Upper lobe of left lung (tissue), 6 donors: Measurements from ENCODE around the gene SLC8A2. TPM values are rescaled to one million over a fixed set of nuclear protein-coding genes. Genes with fewer than 3 reads are reported as not detected.
A peak's percentile ranks its signal among the peaks of the same experiment; 100 is the strongest.

Experiments used
- ATAC-seq, 2 donors: fragments of 200-7000 bp; cut with Tn5 transposase; one replicate each; pipeline ENCODE4 v1.9.1; 2022; ENCODE audit warnings: mild to moderate bottlenecking in 2 of 2, moderate library complexity in 2 of 2; ENCODE audit not compliant: low FRiP score in 2 of 2
- DNase-seq, 2 donors: peaks; one replicate each; pipeline ENCODE4 v3.0.0-alpha.2; 2019 to 2020
- H3K27ac ChIP-seq, 4 donors: fragments of 200-600 bp; sonication (generic); one replicate each; pipeline ENCODE4 v1.5.1; 2016 to 2019
- H3K27me3 ChIP-seq, 4 donors: fragments of 200-600 bp; sonication (generic); one replicate each; pipeline ENCODE4 v1.5.1; 2017 to 2019
- H3K36me3 ChIP-seq, 4 donors: fragments of 200-600 bp; sonication (generic); one replicate each; pipeline ENCODE4 v1.5.1; 2016 to 2019
- H3K4me1 ChIP-seq, 4 donors: fragments of 200-600 bp; sonication (generic); one replicate each; pipeline ENCODE4 v1.5.1; 2018 to 2019
- H3K4me3 ChIP-seq, 4 donors: fragments of 200-600 bp; sonication (generic); one replicate each; pipeline ENCODE4 v1.5.1; 2017 to 2019; ENCODE audit warnings: mild to moderate bottlenecking in 2 of 4, moderate library complexity in 1 of 4
- H3K9me3 ChIP-seq, 4 donors: fragments of 200-600 bp; sonication (generic); one replicate each; pipeline ENCODE4 v1.5.1; 2018 to 2019
- CTCF ChIP-seq, 6 experiments: fragments of 450-650 bp in 4 of 6; fragments of 200-600 bp in 2 of 6; sonication (generic) in 2 of 6; IDR thresholded peaks; one replicate each; pipeline ENCODE4 v1.5.1; 2016 to 2019; ENCODE audit warnings: antibody characterized with exemption in 6 of 6
- EP300 ChIP-seq, 4 donors: sonication (generic); formaldehyde crosslinking; IDR thresholded peaks; one replicate each; pipeline ENCODE4 v1.5.1; 2017; ENCODE audit warnings: antibody characterized with exemption in 4 of 4, control low read depth in 2 of 4
- POLR2A ChIP-seq, 4 donors: fragments of 450-650 bp; IDR thresholded peaks; one replicate each; pipeline ENCODE4 v1.5.1; 2016 to 2017; ENCODE audit warnings: antibody characterized with exemption in 4 of 4, mild to moderate bottlenecking in 2 of 4
- POLR2AphosphoS5 ChIP-seq, 2 donors: sonication (generic); formaldehyde crosslinking; IDR thresholded peaks; one replicate each; pipeline ENCODE4 v1.5.1; 2017; ENCODE audit warnings: antibody characterized with exemption in 2 of 2
- WGBS, 2 donors: methylation state at CpG; one replicate each; pipeline ENCODE4 v1.1.5; 2017 to 2018; 5-methylcytosine and 5-hydroxymethylcytosine counted together
- total RNA-seq, 6 donors: library from RNA; depleted of rRNA in 4 of 6; stranded (reverse); fragments of >200 nt in 4 of 6; gene quantifications; one replicate each; pipeline versions ENCODE4 v1.1.0 to v1.2.1, GENCODE V29; 2016 to 2021
- donor health status: DM: no; HTN: no; CAD: no; lungs with moderate emphysema.
- donor health status: DM: no; HTN: yes; CAD: no; lungs with severe emphysema.

Gene SLC8A2
- total RNA-seq, 6 donors from 2014 or later = 0.11 to 0.64 (median 0.15) TPM; not detected in 3

GRCh38 chr19:47445937-47446402 is 25.7 kb downstream of the SLC8A2 start:
- DNase-seq (peak; percentile 42 to 84), ATAC-seq (peak; percentile 49 to 56)
- 4% methylated on average over 19 to 21 of the region's 22 CpGs for WGBS, 2 donors
- Histone ChIP-seq H3K27me3 (peaks cover 0 to 54% (median 30%) of the 10 kb centered on the region in 4 donors), H3K36me3 (no peaks in the 10 kb centered on the region), H3K4me1 (peaks cover 9 to 42% (median 29%) of the 10 kb centered on the region in 4 donors), H3K4me3 (no peak overlapping the region), H3K27ac (no peak overlapping the region), H3K9me3 (peaks cover 0 to 6% (median 0%) of the 10 kb centered on the region in 4 donors)
- TF ChIP-seq POLR2A (IDR thresholded peaks at IDR 0.05) (no peak), CTCF (IDR thresholded peaks at IDR 0.05) (no peak), EP300 (IDR thresholded peaks at IDR 0.05) (no peak), POLR2AphosphoS5 (IDR thresholded peaks at IDR 0.05) (no peak)

- Histone ChIP-seq H3K4me3 (no peak overlapping the region), H3K27ac (no peak overlapping the region), H3K4me1 (peaks cover 9 to 42% (median 29%) of the 10 kb centered on the region in 4 donors), H3K9me3 (peaks cover 0 to 6% (median 0%) of the 10 kb centered on the region in 4 donors), H3K36me3 (no peaks in the 10 kb centered on the region), H3K27me3 (peaks cover 0 to 54% (median 30%) of the 10 kb centered on the region in 4 donors)
- 36% methylated on average over 4 of the region's 4 CpGs for WGBS, 2 donors
- no peak for DNase-seq
- no peak for ATAC-seq
- TF ChIP-seq POLR2AphosphoS5 (IDR thresholded peaks at IDR 0.05) (no peak), CTCF (IDR thresholded peaks at IDR 0.05) (no peak), EP300 (IDR thresholded peaks at IDR 0.05) (no peak), POLR2A (IDR thresholded peaks at IDR 0.05) (no peak)
These were observed 26.2 kb downstream of the SLC8A2 start for GRCh38 chr19:47445527-47445926.

DNA sequence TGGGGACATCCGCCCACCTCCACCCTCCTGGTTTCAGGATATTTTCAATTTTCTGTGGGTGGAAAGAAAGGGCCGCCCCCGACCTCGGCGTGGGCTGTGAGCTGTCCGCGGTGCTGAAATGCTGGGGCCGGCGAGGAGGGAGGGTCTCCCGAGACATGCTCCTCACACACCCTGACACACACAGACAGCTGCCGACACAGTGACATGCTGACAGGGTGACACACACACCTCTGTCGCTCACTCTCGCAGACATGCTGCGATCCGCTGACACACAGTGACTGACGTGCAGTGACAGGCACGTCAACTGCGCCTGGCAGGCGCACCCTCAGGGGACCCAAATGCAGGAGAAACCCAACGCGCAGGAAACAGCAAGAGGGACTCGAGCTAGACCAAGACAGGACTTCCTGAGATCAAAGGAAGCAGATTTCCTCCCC is 27.3 kb downstream of the SLC8A2 start:
- no peak for TF ChIP-seq POLR2AphosphoS5 (IDR thresholded peaks at IDR 0.05)
- TF ChIP-seq POLR2A (IDR thresholded peaks at IDR 0.05) = no peak
- no peak for TF ChIP-seq CTCF (IDR thresholded peaks at IDR 0.05)
- no peak for TF ChIP-seq EP300 (IDR thresholded peaks at IDR 0.05)
- Histone ChIP-seq H3K27ac (no peak overlapping the region), H3K27me3 (peaks cover 0 to 54% (median 30%) of the 10 kb centered on the region in 4 donors), H3K36me3 (no peaks in the 10 kb centered on the region), H3K4me3 (no peak overlapping the region), H3K9me3 (peaks cover 0 to 6% (median 0%) of the 10 kb centered on the region in 4 donors), H3K4me1 (peaks cover 9 to 42% (median 29%) of the 10 kb centered on the region in 4 donors)
- ATAC-seq (no peak), DNase-seq (peak in 1 of 2 donors; percentile 69)
- 10 to 21% methylated on average over 3 to 22 of the region's 22 CpGs for WGBS, 2 donors

- no peak for DNase-seq
- TF ChIP-seq CTCF (IDR thresholded peaks at IDR 0.05) (no peak), POLR2A (IDR thresholded peaks at IDR 0.05) (no peak), EP300 (IDR thresholded peaks at IDR 0.05) (no peak), POLR2AphosphoS5 (IDR thresholded peaks at IDR 0.05) (no peak)
- H3K4me1 ChIP-seq = peaks cover 9 to 42% (median 29%) of the 10 kb centered on the region in 4 donors
- ATAC-seq = no peak
- peaks cover 0 to 50% (median 27%) of the 10 kb centered on the region in 4 donors for H3K27me3 ChIP-seq
- 64 to 67% methylated on average over 12 of the region's 12 CpGs for WGBS, 2 donors
- H3K9me3 ChIP-seq = peaks cover 0 to 6% (median 0%) of the 10 kb centered on the region in 4 donors
- no peak overlapping the region for H3K27ac ChIP-seq
- H3K4me3 ChIP-seq = no peak overlapping the region
- no peaks in the 10 kb centered on the region for H3K36me3 ChIP-seq
These were observed 28.4 kb downstream of the SLC8A2 start for GRCh38 chr19:47443331-47443730.

GRCh38 chr19:47438793-47439220 is 32.9 kb downstream of the SLC8A2 start:
- Histone ChIP-seq H3K36me3 (no peaks in the 10 kb centered on the region), H3K27ac (no peak overlapping the region), H3K27me3 (peaks cover 0 to 8% (median 6%) of the 10 kb centered on the region in 4 donors), H3K9me3 (no peaks in the 10 kb centered on the region), H3K4me1 (no peaks in the 10 kb centered on the region), H3K4me3 (no peak overlapping the region)
- ATAC-seq (no peak), DNase-seq (no peak)
- TF ChIP-seq POLR2AphosphoS5 (IDR thresholded peaks at IDR 0.05) = no peak
- TF ChIP-seq POLR2A (IDR thresholded peaks at IDR 0.05) = no peak
- no peak for TF ChIP-seq EP300 (IDR thresholded peaks at IDR 0.05)
- no peak for TF ChIP-seq CTCF (IDR thresholded peaks at IDR 0.05)
- 23 to 31% methylated on average over 4 to 5 of the region's 5 CpGs for WGBS, 2 donors
